Endothelial cell of umbilical vein (primary cell): ENCODE measurements around the gene SNU13. TPM values are rescaled to one million over a fixed set of nuclear protein-coding genes. Genes with fewer than 3 reads are reported as not detected.
"Not testable (repeated sequence)": the region's sequence is repeated elsewhere in the genome, so short reads cannot be mapped to it uniquely, and the experiment has no call there.

ENCODE experiments used
- BruUV-seq: library from RNA; stranded (reverse); fragments of 400-500 nt; replicated peaks from 2 replicates; lab custom pipeline; 2021; lab: Mats Ljungman, UMichigan
- CTCF ChIA-PET: fragments of 300-600, 350-600 bp; sonication (Branson Sonifier 250); formaldehyde crosslinking; loops from one replicate; lab custom pipeline; 2021; ENCODE audit warnings: antibody characterized with exemption, inconsistent platforms; lab: Charles Lee
- POLR2A ChIA-PET: fragments of 300-600, 350-600 bp; sonication (Branson Sonifier 250); formaldehyde crosslinking; loops from one replicate; lab custom pipeline; 2021; ENCODE audit warnings: antibody characterized with exemption, inconsistent platforms; lab: Charles Lee
- DNase-seq: peaks from one replicate; pipeline ENCODE4 v3.0.0-alpha.2; 2011; ENCODE audit warnings: low read depth, low spot score
- FAIRE-seq: peaks from 2 replicates; lab custom pipeline; 2011; peaks lifted over from hg19 to GRCh38; lab: Jason Lieb, UNC
- H2AFZ ChIP-seq: 2 replicates; pipeline ENCODE4 v1.6.0; 2012; ENCODE audit warnings: low read depth, low read length, control low read depth, inconsistent platforms
- H3K27ac ChIP-seq: 2 replicates; pipeline ENCODE4 v1.5.1; 2011; ENCODE audit warnings: low read depth, mild to moderate bottlenecking, control low read depth, low read length, moderate library complexity; ENCODE audit not compliant: insufficient read depth
- H3K27me3 ChIP-seq, 2 experiments: 2 replicates each; pipeline versions ENCODE4 v1.6.0 to v1.6.1; 2011; ENCODE audit warnings: low read length in 2 of 2, mixed read lengths in 1 of 2; ENCODE audit not compliant: control insufficient read depth in 2 of 2, insufficient read depth in 2 of 2
- H3K36me3 ChIP-seq, 2 experiments: 2 replicates in 1 of 2; 3 replicates in 1 of 2; pipeline ENCODE4 v1.5.1; 2011; ENCODE audit warnings: low read length in 2 of 2, mild to moderate bottlenecking in 1 of 2, moderate library complexity in 1 of 2; ENCODE audit not compliant: control insufficient read depth in 2 of 2, insufficient read depth in 2 of 2; ENCODE audit errors: extremely low read depth in 1 of 2
- H3K4me1 ChIP-seq: 3 replicates; pipeline ENCODE4 v1.5.1; 2011; ENCODE audit warnings: mild to moderate bottlenecking, low read length; ENCODE audit not compliant: control insufficient read depth, insufficient read depth; ENCODE audit errors: extremely low read depth
- H3K4me2 ChIP-seq: 2 replicates; pipeline ENCODE4 v1.6.1; 2011; ENCODE audit warnings: low read length, control low read depth, mixed read lengths; ENCODE audit not compliant: insufficient read depth
- H3K4me3 ChIP-seq, 3 experiments: fragments of 200-600 bp in 1 of 3; sonication (generic), shearing (Covaris generic) in 1 of 3; replicated peaks in 1 of 3; 2 replicates each; pipeline ENCODE4 v1.5.1; 2011 to 2016; ENCODE audit warnings: control low read depth in 3 of 3, low read length in 3 of 3, mild to moderate bottlenecking in 2 of 3, inconsistent platforms in 1 of 3, low read depth in 1 of 3, moderate library complexity in 1 of 3; ENCODE audit not compliant: insufficient read depth in 1 of 3
- H3K79me2 ChIP-seq: 2 replicates; pipeline ENCODE4 v1.6.0; 2012; ENCODE audit warnings: low read length, inconsistent platforms; ENCODE audit not compliant: control insufficient read depth, insufficient read depth
- H3K9ac ChIP-seq: replicated peaks from 2 replicates; pipeline ENCODE3; 2011; ENCODE audit warnings: low read length, control low read depth; ENCODE audit not compliant: insufficient read depth; ENCODE audit errors: extremely low read depth
- H3K9me1 ChIP-seq: replicated peaks from 3 replicates; pipeline ENCODE4 v1.6.0; 2011; ENCODE audit warnings: mild to moderate bottlenecking, low read length; ENCODE audit not compliant: control insufficient read depth, insufficient read depth; ENCODE audit errors: extremely low read depth
- H3K9me3 ChIP-seq: replicated peaks from 2 replicates; pipeline ENCODE4 v1.5.1; 2012; ENCODE audit warnings: low read length, inconsistent platforms; ENCODE audit not compliant: control insufficient read depth, insufficient read depth
- H4K20me1 ChIP-seq: replicated peaks from 2 replicates; pipeline ENCODE3; 2011; ENCODE audit warnings: mild to moderate bottlenecking, low read length; ENCODE audit not compliant: control insufficient read depth, insufficient read depth; ENCODE audit errors: extremely low read depth
- CTCF ChIP-seq, 2 donors: IDR thresholded peaks; 1 replicate in 1 of 2; 2 replicates in 1 of 2; pipeline ENCODE4 v1.5.1; 2011; ENCODE audit warnings: low read length in 2 of 2, mild to moderate bottlenecking in 2 of 2, moderate library complexity in 2 of 2, control low read depth in 1 of 2, inconsistent platforms in 1 of 2, low read depth in 1 of 2; ENCODE audit not compliant: insufficient read depth in 1 of 2; ENCODE audit errors: extremely low read depth in 1 of 2
- EZH2 ChIP-seq: IDR thresholded peaks from 2 replicates; pipeline ENCODE4 v1.6.1; 2012; ENCODE audit warnings: borderline replicate concordance, low read depth, mild to moderate bottlenecking, moderate library complexity, low read length, inconsistent platforms; ENCODE audit not compliant: severe bottlenecking
- FOS ChIP-seq: IDR thresholded peaks from 2 replicates; pipeline ENCODE4 v1.6.1; 2011; ENCODE audit warnings: mild to moderate bottlenecking, low read length, moderate library complexity, borderline replicate concordance; ENCODE audit not compliant: insufficient read depth
- GATA2 ChIP-seq: IDR thresholded peaks from 2 replicates; pipeline ENCODE4 v1.7.0; 2011; ENCODE audit warnings: low read depth, mild to moderate bottlenecking, moderate library complexity, mixed read lengths, low read length; ENCODE audit not compliant: insufficient read length, insufficient read depth
- JUN ChIP-seq: IDR thresholded peaks from 2 replicates; pipeline ENCODE4 v1.6.1; 2011; ENCODE audit warnings: borderline replicate concordance, low read depth; ENCODE audit not compliant: insufficient read length, insufficient read depth
- MAX ChIP-seq: IDR thresholded peaks from 2 replicates; pipeline ENCODE4 v1.6.1; 2011; ENCODE audit not compliant: insufficient read depth, insufficient read length
- MYC ChIP-seq: IDR thresholded peaks from one replicate; pipeline ENCODE4 v1.6.1; 2011; ENCODE audit warnings: mild to moderate bottlenecking, low read depth, low read length
- POLR2A ChIP-seq: IDR thresholded peaks from 2 replicates; pipeline ENCODE4 v1.6.1; 2012; ENCODE audit warnings: low read depth, mild to moderate bottlenecking, control low read depth, low read length
- POLR2AphosphoS5 ChIP-seq: IDR thresholded peaks from 2 replicates; pipeline ENCODE4 v1.6.1; 2012; ENCODE audit warnings: low read depth, mild to moderate bottlenecking, control low read depth, low read length, moderate library complexity; ENCODE audit not compliant: insufficient read depth
- dilution Hi-C: fragments of 300-500 bp; cut with MboI; formaldehyde crosslinking; loops from one replicate; pipeline ENCODE4 v1.15.0; 2019; ENCODE audit warnings: low sequenced_read_pairs; ENCODE audit not compliant: extremely low pct_ligation_motif_present
- intact Hi-C: fragments of 100-400 bp; cut with micrococcal nuclease; formaldehyde crosslinking; loops from one replicate; pipeline ENCODE4 v1.10.0; 2022
- polyA plus RNA-seq, 4 experiments: library from polyadenylated mRNA; depleted of rRNA in 3 of 4; stranded (reverse) in 3 of 4; unstranded in 1 of 4; fragments of >200 nt; gene quantifications; 2 replicates each; pipeline versions ENCODE4 v1.2.1 to v1.2.3, GENCODE V29; 2011 to 2012; ENCODE audit warnings: missing spikeins in 1 of 4
- total RNA-seq: library from RNA; stranded (reverse); gene quantifications from 2 replicates; pipeline ENCODE4 v1.2.3, GENCODE V29; 2021

The SNU13 gene
- total and polyA plus RNA-seq, 2 donors (not counting 3 experiments of a cell fraction or from before 2014, with no cell fraction given) = 138 to 194 TPM

GRCh38 chr22:41638124-41638523, 50.5 kb downstream of the SNU13 start:
- peaks cover 25% of the 10 kb centered on the region for H3K79me2 ChIP-seq
- H3K4me3 ChIP-seq = no peak overlapping the region
- CTCF ChIA-PET = no interaction called here
- H3K4me1 ChIP-seq = no peaks in the 10 kb centered on the region
- no peak overlapping the region for H2AFZ ChIP-seq
- H4K20me1 ChIP-seq = no peaks in the 10 kb centered on the region
- no peaks in the 10 kb centered on the region for H3K9me1 ChIP-seq
- DNase-seq = no peak
- no peak for FAIRE-seq
- dilution Hi-C loops (no loop called here), intact Hi-C loops (no loop called here)
- H3K9me3 ChIP-seq = no peaks in the 10 kb centered on the region
- no peak overlapping the region for H3K4me2 ChIP-seq
- TF ChIP-seq MYC = no peak
- TF ChIP-seq JUN = no peak
- TF ChIP-seq FOS = no peak
- TF ChIP-seq POLR2AphosphoS5 = no peak
- no peak for TF ChIP-seq POLR2A
- no peak for TF ChIP-seq GATA2
- TF ChIP-seq MAX = no peak
- TF ChIP-seq EZH2 = no peak
- TF ChIP-seq CTCF (IDR thresholded peaks at IDR 0.05; ENCODE audit: extremely low read depth in 1 of 2, insufficient read depth in 1 of 2, low read depth in 1 of 2, low read length in 2 of 2) = no peak
- H3K9ac ChIP-seq = no peak overlapping the region
- no TSS peak for BruUV-seq
- no peaks in the 10 kb centered on the region for H3K27me3 ChIP-seq
- H3K27ac ChIP-seq = no peak overlapping the region
- POLR2A ChIA-PET = interaction anchor here (1.1 kb wide), 1 partner anchor 16 kb away, joined by 4 read pairs; no protein-coding TSS in a partner anchor
- H3K36me3 ChIP-seq = peaks cover 20 to 37% of the 10 kb centered on the region in 2 experiments

- BruUV-seq, H3K4me1 ChIP-seq, H4K20me1 ChIP-seq, intact Hi-C loops, FAIRE-seq, H3K9me3 ChIP-seq, H3K9ac ChIP-seq, H3K4me2 ChIP-seq, H3K27ac ChIP-seq, H2AFZ ChIP-seq, H3K9me1 ChIP-seq, DNase-seq, H3K27me3 ChIP-seq, dilution Hi-C loops, H3K4me3 ChIP-seq: not testable (repeated sequence)
- Histone ChIP-seq H3K79me2 (peaks cover 26% of the 10 kb centered on the region), H3K36me3 (peaks cover 20 to 35% of the 10 kb centered on the region in 2 experiments)
- CTCF ChIA-PET = interaction anchor here (0.7 to 0.9 kb wide), 2 partner anchors 8 to 16 kb away, joined by 3 read pairs; no protein-coding TSS in a partner anchor
- POLR2A ChIA-PET = interaction anchor here (1.0 kb wide), 1 partner anchor 10 kb away, joined by 3 read pairs; no protein-coding TSS in a partner anchor
Measured at GRCh38 chr22:41637623-41638022, 51.0 kb downstream of the SNU13 start.
